D721Med (cell line): ENCODE results near the gene KIF6.

ENCODE experiments used
- DNase-seq: peaks from one replicate; pipeline ENCODE4 v3.0.0; 2011; ENCODE audit warnings: low spot score; ENCODE audit not compliant: insufficient read length
- FAIRE-seq: peaks from 2 replicates; lab custom pipeline; 2011; peaks lifted over from hg19 to GRCh38; lab: Jason Lieb, UNC
- TF ChIP-seq, protein P1 (sequence below): IDR thresholded peaks from 2 replicates; pipeline ENCODE4 v1.5.1; 2012; ENCODE audit warnings: mild to moderate bottlenecking, control low read depth; ENCODE audit not compliant: insufficient read depth; ENCODE audit errors: missing control alignments

Gene KIF6

DNA sequence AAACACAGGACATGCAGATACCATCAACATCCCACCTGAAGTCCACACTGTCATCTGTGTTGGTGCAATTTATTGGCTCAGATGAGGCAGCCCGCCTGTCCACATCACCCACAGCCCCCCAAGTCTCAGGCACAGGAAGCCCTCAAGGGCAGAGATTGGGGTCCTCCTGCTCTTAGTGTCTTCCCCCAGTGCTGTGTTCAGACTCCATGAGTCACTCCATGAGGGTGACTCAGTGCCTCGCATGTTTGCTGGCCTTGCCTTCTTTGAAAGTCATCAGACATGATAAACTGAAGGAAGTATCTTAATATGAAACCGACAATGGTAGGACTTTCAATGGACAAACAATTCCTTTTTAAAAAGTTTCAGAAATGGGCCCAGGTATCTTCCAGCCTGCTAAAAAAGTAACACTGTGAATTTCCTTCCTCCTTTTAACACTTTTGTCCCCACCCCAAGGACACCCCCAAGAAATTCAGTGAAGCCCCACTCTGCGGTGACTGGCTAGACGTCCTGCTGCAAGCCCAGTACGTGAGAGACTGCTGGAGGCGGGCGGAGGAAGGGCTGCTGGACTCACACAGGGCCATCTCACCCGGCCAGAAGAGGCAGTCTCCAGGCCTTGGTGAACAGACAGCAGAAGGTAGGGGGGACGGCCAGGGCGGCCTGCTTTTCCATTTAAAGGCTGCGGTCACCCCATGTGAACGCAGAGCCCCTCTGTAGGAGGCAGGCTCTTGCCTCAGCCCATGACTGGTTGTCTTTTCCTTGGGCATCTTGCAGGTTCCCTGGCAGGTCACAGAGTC lies 359.7 kb downstream of the KIF6 start:
- no peak for DNase-seq
- FAIRE-seq, result no peak

GRCh38 chr6:39363280-39363679 lies 361.9 kb downstream of the KIF6 start:
- TF ChIP-seq, protein P1, sequence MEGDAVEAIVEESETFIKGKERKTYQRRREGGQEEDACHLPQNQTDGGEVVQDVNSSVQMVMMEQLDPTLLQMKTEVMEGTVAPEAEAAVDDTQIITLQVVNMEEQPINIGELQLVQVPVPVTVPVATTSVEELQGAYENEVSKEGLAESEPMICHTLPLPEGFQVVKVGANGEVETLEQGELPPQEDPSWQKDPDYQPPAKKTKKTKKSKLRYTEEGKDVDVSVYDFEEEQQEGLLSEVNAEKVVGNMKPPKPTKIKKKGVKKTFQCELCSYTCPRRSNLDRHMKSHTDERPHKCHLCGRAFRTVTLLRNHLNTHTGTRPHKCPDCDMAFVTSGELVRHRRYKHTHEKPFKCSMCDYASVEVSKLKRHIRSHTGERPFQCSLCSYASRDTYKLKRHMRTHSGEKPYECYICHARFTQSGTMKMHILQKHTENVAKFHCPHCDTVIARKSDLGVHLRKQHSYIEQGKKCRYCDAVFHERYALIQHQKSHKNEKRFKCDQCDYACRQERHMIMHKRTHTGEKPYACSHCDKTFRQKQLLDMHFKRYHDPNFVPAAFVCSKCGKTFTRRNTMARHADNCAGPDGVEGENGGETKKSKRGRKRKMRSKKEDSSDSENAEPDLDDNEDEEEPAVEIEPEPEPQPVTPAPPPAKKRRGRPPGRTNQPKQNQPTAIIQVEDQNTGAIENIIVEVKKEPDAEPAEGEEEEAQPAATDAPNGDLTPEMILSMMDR, result no peak
- FAIRE-seq, result no peak
- DNase-seq, result no peak

More for the DNA sequence above, 359.7 kb downstream of the KIF6 start:
- TF ChIP-seq, protein P1, result no peak

- TF ChIP-seq, protein P1, result peak; percentile 38
- DNase-seq (peak; percentile 38), FAIRE-seq (no peak)
Observed at GRCh38 chr6:39362487-39362865, 362.7 kb downstream of the KIF6 start.

GRCh38 chr6:39361657-39362486 lies 363.3 kb downstream of the KIF6 start:
- FAIRE-seq (no peak), DNase-seq (peak; percentile 80)
- TF ChIP-seq, protein P1, result peak; percentile 66

DNA sequence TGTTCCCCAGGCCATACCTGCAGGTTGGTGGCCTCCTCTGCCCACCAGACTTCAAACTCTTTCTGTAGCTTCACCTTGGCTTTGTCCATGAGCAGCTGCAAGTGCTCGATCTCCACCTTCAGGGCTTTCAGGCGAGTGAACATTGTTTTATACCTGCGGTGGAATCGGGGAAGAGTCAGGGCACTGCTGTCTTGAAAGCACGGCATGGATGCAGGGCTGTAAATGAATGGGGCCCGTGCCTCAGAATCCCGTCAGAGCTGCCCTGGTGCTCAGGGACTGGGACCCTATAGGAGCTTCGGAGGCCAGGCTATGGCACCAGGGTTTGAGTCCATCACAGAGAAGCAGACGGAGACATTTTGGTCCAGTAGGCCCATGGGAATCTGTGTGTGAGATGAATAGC lies 364.8 kb downstream of the KIF6 start:
- TF ChIP-seq, protein P1, result no peak
- DNase-seq (no peak), FAIRE-seq (no peak)

GRCh38 chr6:39357998-39358686 lies 367.1 kb downstream of the KIF6 start:
- DNase-seq, result no peak
- TF ChIP-seq, protein P1, result no peak
- no peak for FAIRE-seq
